Spleen (tissue), 7 donors: ENCODE results near the gene PALLD.

Experiments used
- POLR2A ChIP-seq, 3 donors: fragments of 450-650 bp; IDR thresholded peaks; one replicate each; pipeline ENCODE4 v1.5.1; 2017; ENCODE audit warnings: antibody characterized with exemption in 3 of 3, mild to moderate bottlenecking in 1 of 3
- POLR2AphosphoS5 ChIP-seq, 3 donors: sonication (generic); formaldehyde crosslinking; IDR thresholded peaks; one replicate each; pipeline ENCODE4 v1.5.1; 2017; ENCODE audit warnings: antibody characterized with exemption in 3 of 3
- TF ChIP-seq, protein P1 (sequence below), 11 experiments: fragments of 200-600 bp in 7 of 11; fragments of 450-650 bp in 4 of 11; sonication (generic) in 4 of 11; IDR thresholded peaks in 8 of 11; conservative IDR thresholded peaks in 3 of 11; 1 replicate in 7 of 11; 2 replicates in 4 of 11; pipeline versions ENCODE4 v1.4.0 to v1.8.0; 2016 to 2021; ENCODE audit warnings: antibody characterized with exemption in 11 of 11, inconsistent platforms in 4 of 11, mild to moderate bottlenecking in 1 of 11
- donor health status: DM: no; HTN: no; CAD: no; lungs with moderate emphysema.
- donor health status: DM: no; HTN: no; CAD: no.
- donor health status: DM: no; HTN: no; CAD: no.

DNA sequence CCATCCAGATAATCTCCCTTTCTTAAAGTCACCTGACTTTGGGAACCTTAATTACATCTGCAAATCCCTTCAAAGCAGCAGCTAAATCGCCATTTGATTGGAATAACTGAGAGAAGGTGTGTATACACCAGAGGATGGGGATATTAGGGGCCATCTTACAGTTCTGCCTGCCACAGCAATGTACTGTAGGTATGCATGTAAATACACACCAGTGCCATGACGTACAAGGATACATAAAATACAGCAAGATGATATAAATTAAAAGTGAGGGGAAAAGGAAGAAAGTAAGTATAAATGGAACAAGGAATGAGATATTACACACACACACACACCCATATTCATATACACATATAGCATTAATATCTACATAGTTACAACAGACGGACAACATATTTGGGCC is 432.0 kb downstream of the PALLD start:
- no peak for TF ChIP-seq POLR2A (IDR thresholded peaks at IDR 0.05)
- TF ChIP-seq, protein P1, sequence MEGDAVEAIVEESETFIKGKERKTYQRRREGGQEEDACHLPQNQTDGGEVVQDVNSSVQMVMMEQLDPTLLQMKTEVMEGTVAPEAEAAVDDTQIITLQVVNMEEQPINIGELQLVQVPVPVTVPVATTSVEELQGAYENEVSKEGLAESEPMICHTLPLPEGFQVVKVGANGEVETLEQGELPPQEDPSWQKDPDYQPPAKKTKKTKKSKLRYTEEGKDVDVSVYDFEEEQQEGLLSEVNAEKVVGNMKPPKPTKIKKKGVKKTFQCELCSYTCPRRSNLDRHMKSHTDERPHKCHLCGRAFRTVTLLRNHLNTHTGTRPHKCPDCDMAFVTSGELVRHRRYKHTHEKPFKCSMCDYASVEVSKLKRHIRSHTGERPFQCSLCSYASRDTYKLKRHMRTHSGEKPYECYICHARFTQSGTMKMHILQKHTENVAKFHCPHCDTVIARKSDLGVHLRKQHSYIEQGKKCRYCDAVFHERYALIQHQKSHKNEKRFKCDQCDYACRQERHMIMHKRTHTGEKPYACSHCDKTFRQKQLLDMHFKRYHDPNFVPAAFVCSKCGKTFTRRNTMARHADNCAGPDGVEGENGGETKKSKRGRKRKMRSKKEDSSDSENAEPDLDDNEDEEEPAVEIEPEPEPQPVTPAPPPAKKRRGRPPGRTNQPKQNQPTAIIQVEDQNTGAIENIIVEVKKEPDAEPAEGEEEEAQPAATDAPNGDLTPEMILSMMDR (IDR thresholded peaks at IDR 0.05 in 8 of 11, conservative IDR thresholded peaks at IDR 0.05 in 3 of 11) = no peak
- TF ChIP-seq POLR2AphosphoS5 (IDR thresholded peaks at IDR 0.05) = no peak
